GM23338 (cell line): ENCODE measurements around the gene SLC9A3. TPM values are rescaled to one million over a fixed set of nuclear protein-coding genes. Genes with fewer than 3 reads are reported as not detected.

Experiments
- ATAC-seq: fragments of 200-7000 bp; cut with Tn5 transposase; 3 replicates; pipeline ENCODE4 v1.9.1; 2020
- DNase-seq: peaks from one replicate; pipeline ENCODE4 v3.0.0-alpha.2; 2015; ENCODE audit warnings: low spot score
- H2AFZ ChIP-seq: fragments of 200-600 bp; sonication (generic); 2 replicates; pipeline ENCODE4 v1.8.0; 2016; ENCODE audit warnings: antibody characterized with exemption, mild to moderate bottlenecking, moderate library complexity
- H3F3A ChIP-seq: fragments of 200-600 bp; sonication (generic); replicated peaks from 2 replicates; pipeline ENCODE4 v1.8.0; 2017; ENCODE audit warnings: antibody characterized with exemption, mixed run types, low read depth
- H3K27ac ChIP-seq: fragments of 200-600 bp; sonication (generic); 2 replicates; pipeline ENCODE4 v1.6.1; 2016; ENCODE audit warnings: low read depth
- H3K27me3 ChIP-seq: fragments of 200-600 bp; sonication (generic); 2 replicates; pipeline ENCODE4 v1.8.0; 2016; ENCODE audit warnings: mild to moderate bottlenecking, mixed run types, moderate library complexity; ENCODE audit not compliant: insufficient read depth
- H3K36me3 ChIP-seq: fragments of 200-600 bp; sonication (generic); 2 replicates; pipeline ENCODE4 v1.8.0; 2016; ENCODE audit warnings: mild to moderate bottlenecking; ENCODE audit not compliant: insufficient read depth
- H3K4me1 ChIP-seq: fragments of 200-600 bp; sonication (generic); 2 replicates; pipeline ENCODE4 v1.8.0; 2016; ENCODE audit warnings: mild to moderate bottlenecking, moderate library complexity; ENCODE audit not compliant: insufficient read depth
- H3K4me2 ChIP-seq: fragments of 200-600 bp; sonication (generic); 2 replicates; pipeline ENCODE4 v1.7.1; 2017; ENCODE audit warnings: mixed run types
- H3K4me3 ChIP-seq: fragments of 200-600 bp; sonication (generic); 2 replicates; pipeline ENCODE4 v1.6.1; 2016; ENCODE audit warnings: mixed run types
- H3K79me2 ChIP-seq: fragments of 200-600 bp; sonication (generic); replicated peaks from 2 replicates; pipeline ENCODE4 v1.8.0; 2017; ENCODE audit warnings: mild to moderate bottlenecking; ENCODE audit not compliant: insufficient read depth
- H3K9me2 ChIP-seq: fragments of 200-600 bp; sonication (generic); 2 replicates; pipeline ENCODE4 v1.8.0; 2017; ENCODE audit not compliant: insufficient read depth
- H4K20me1 ChIP-seq: fragments of 200-600 bp; sonication (generic); replicated peaks from 2 replicates; pipeline ENCODE4 v1.8.0; 2017; ENCODE audit warnings: mild to moderate bottlenecking; ENCODE audit not compliant: insufficient read depth
- H3K27ac Mint-ChIP-seq: 2 replicates; pipeline ENCODE4 v1.8.0; 2020; ENCODE audit warnings: inconsistent platforms, mild to moderate bottlenecking, moderate library complexity, mixed read lengths
- H3K27me3 Mint-ChIP-seq: 3 replicates; pipeline ENCODE4 v1.8.0; 2022; ENCODE audit warnings: low read depth, mild to moderate bottlenecking, moderate library complexity, mixed read lengths, inconsistent platforms; ENCODE audit not compliant: insufficient read depth, poor library complexity
- H3K36me3 Mint-ChIP-seq: 3 replicates; pipeline ENCODE4 v1.8.0; 2021; ENCODE audit warnings: low read depth, mild to moderate bottlenecking, inconsistent platforms, moderate library complexity, mixed read lengths
- H3K4me1 Mint-ChIP-seq: 3 replicates; pipeline ENCODE4 v1.8.0; 2020; ENCODE audit warnings: mild to moderate bottlenecking, inconsistent platforms, mixed read lengths
- H3K4me3 Mint-ChIP-seq: 3 replicates; pipeline ENCODE4 v1.8.0; 2021; ENCODE audit warnings: moderate library complexity, mild to moderate bottlenecking, inconsistent platforms, mixed read lengths
- H3K9me3 Mint-ChIP-seq: 3 replicates; pipeline ENCODE4 v1.8.0; 2020; ENCODE audit warnings: moderate library complexity, mild to moderate bottlenecking, inconsistent platforms, mixed read lengths
- CREB1 ChIP-seq: fragments of 250-450 bp; sonication (Bioruptor Pico); IDR thresholded peaks from 2 replicates; pipeline ENCODE4 v1.5.0; 2020; ENCODE audit warnings: low read depth, mild to moderate bottlenecking, moderate library complexity
- EZH2phosphoT487 ChIP-seq: fragments of 200-600 bp; sonication (generic); IDR thresholded peaks from one replicate; pipeline ENCODE4 v1.8.1; 2018; ENCODE audit warnings: antibody characterized with exemption; ENCODE audit not compliant: unreplicated experiment
- POLR2AphosphoS5 ChIP-seq: IDR thresholded peaks from 2 replicates; pipeline ENCODE4 v1.6.1; 2016; ENCODE audit warnings: antibody characterized with exemption, low read depth
- REST ChIP-seq: IDR thresholded peaks from one replicate; pipeline ENCODE4 v1.6.1; 2018; ENCODE audit warnings: antibody characterized with exemption; ENCODE audit not compliant: unreplicated experiment
- ZNF114 ChIP-seq: fragments of 250-450 bp; sonication (Bioruptor Pico); IDR thresholded peaks from 2 replicates; pipeline ENCODE4 v1.5.0; 2020; ENCODE audit warnings: mild to moderate bottlenecking, moderate library complexity
- ZNF462 ChIP-seq: fragments of 250-450 bp; sonication (Bioruptor Pico); IDR thresholded peaks from 2 replicates; pipeline ENCODE4 v1.5.0; 2020; ENCODE audit warnings: mild to moderate bottlenecking, moderate library complexity
- polyA plus RNA-seq: library from polyadenylated mRNA; unstranded; fragments of >200 nt; fragmentation: Nextera tagmentation; extraction: Ambion mirVana; gene quantifications from 2 replicates; pipeline ENCODE4 v1.2.1, GENCODE V29; 2016
- total RNA-seq: library from RNA; depleted of rRNA; stranded (reverse); fragments of >200 nt; shearing (Covaris generic); gene quantifications from 2 replicates; pipeline ENCODE4 v1.2.3, GENCODE V29; 2014

SLC9A3 gene
- total and polyA plus RNA-seq, 2 experiments from 2014 or later: 0.39 to 3.1 TPM

GRCh38 chr5:572398-573019 is 48.3 kb upstream of the SLC9A3 start (continued):
- TF ChIP-seq ZNF462: no peak

GRCh38 chr5:571791-572190 is 47.5 kb upstream of the SLC9A3 start:
- Mint-ChIP-seq H3K27me3 (peaks cover 6% of the 10 kb centered on the region), H3K4me1 (no peaks in the 10 kb centered on the region; the same call in 2 of the 3 replicates)

More at GRCh38 chr5:571791-572190, 47.5 kb upstream of the SLC9A3 start:
- H3K4me3 ChIP-seq: no peak overlapping the region
- peaks cover 13% of the 10 kb centered on the region for H3K9me3 Mint-ChIP-seq
- no peaks in the 10 kb centered on the region; the same call in 1 of the 2 replicates for H3K4me1 ChIP-seq
- no peaks in the 10 kb centered on the region for H3K27me3 ChIP-seq
- TF ChIP-seq CREB1: no peak
- TF ChIP-seq REST: no peak
- TF ChIP-seq POLR2AphosphoS5: no peak
- no peak for TF ChIP-seq ZNF114 (CRISPR knock-in tag)
- no peak for TF ChIP-seq EZH2phosphoT487
- no peak overlapping the region for H3K4me2 ChIP-seq
- H3F3A ChIP-seq: no peaks in the 10 kb centered on the region
- H3K27ac ChIP-seq: no peak overlapping the region
- H3K36me3 ChIP-seq: no peaks in the 10 kb centered on the region
- ATAC-seq (no peak), DNase-seq (no peak)
- H2AFZ ChIP-seq: no peak overlapping the region
- H3K4me3 Mint-ChIP-seq: no peak overlapping the region
- H3K79me2 ChIP-seq: no peaks in the 10 kb centered on the region
- peaks cover 4% of the 10 kb centered on the region; the same call in 2 of the 3 replicates for H3K36me3 Mint-ChIP-seq
- no peaks in the 10 kb centered on the region for H3K9me2 ChIP-seq
- H3K27ac Mint-ChIP-seq: no peak overlapping the region
- no peaks in the 10 kb centered on the region for H4K20me1 ChIP-seq
